Heart right ventricle (tissue), 16 donors: ENCODE results near the gene SCMH1. TPM values are rescaled to one million over a fixed set of nuclear protein-coding genes. Genes with fewer than 3 reads are reported as not detected.
"Not testable (repeated sequence)": the region's sequence is repeated elsewhere in the genome, so short reads cannot be mapped to it uniquely, and the experiment has no call there.

Experiments
- ATAC-seq, 8 donors: fragments of 200-7000 bp; cut with Tn5 transposase; one replicate each; pipeline ENCODE4 v1.9.1; 2020; ENCODE audit warnings: mild to moderate bottlenecking in 8 of 8, moderate library complexity in 8 of 8, moderate number of reproducible peaks in 1 of 8
- DNase-seq, 2 donors: peaks; one replicate each; pipeline ENCODE4 v3.0.0-alpha.2; 2020
- H3K27ac ChIP-seq, 10 donors: fragments of 200-600 bp; sonication (generic) in 2 of 10; one replicate each; pipeline versions ENCODE4 v1.5.0 to v1.8.0; 2020 to 2022; ENCODE audit warnings: mild to moderate bottlenecking in 3 of 10
- H3K27me3 ChIP-seq, 7 donors: fragments of 200-600 bp; one replicate each; pipeline ENCODE4 v1.8.0; 2021 to 2022; ENCODE audit warnings: mild to moderate bottlenecking in 2 of 7
- H3K36me3 ChIP-seq, 9 donors: fragments of 200-600 bp; sonication (generic) in 1 of 9; one replicate each; pipeline versions ENCODE4 v1.5.0 to v1.8.0; 2020 to 2022; ENCODE audit warnings: mild to moderate bottlenecking in 2 of 9
- H3K4me1 ChIP-seq, 9 donors: fragments of 200-600 bp; sonication (generic) in 1 of 9; one replicate each; pipeline versions ENCODE4 v1.5.0 to v1.8.0; 2020 to 2022; ENCODE audit warnings: mild to moderate bottlenecking in 4 of 9
- H3K4me3 ChIP-seq, 10 donors: fragments of 200-600 bp; sonication (generic) in 2 of 10; one replicate each; pipeline versions ENCODE4 v1.5.0 to v1.8.0; 2020 to 2022; ENCODE audit warnings: mild to moderate bottlenecking in 7 of 10, moderate library complexity in 2 of 10
- H3K9me3 ChIP-seq, 11 donors: fragments of 200-600 bp in 10 of 11; sonication (generic) in 2 of 11; one replicate each; pipeline versions ENCODE4 v1.5.0 to v1.8.0; 2013 to 2022; ENCODE audit warnings: mild to moderate bottlenecking in 2 of 11, control low read depth in 1 of 11, moderate library complexity in 1 of 11
- WGBS, 2 donors: extraction: QIAGEN DNeasy Blood & Tissue Kit; methylation state at CpG; one replicate each; pipeline ENCODE4 v1.1.7; 2013; ENCODE audit warnings: inconsistent platforms in 1 of 2; 5-methylcytosine and 5-hydroxymethylcytosine counted together
- intact Hi-C, 10 donors: fragments of 100-400 bp; cut with DNase I; formaldehyde crosslinking; loops; one replicate each; pipeline versions ENCODE4 v1.11.1 to v1.14.2; 2022
- polyA plus RNA-seq, 2 donors: library from polyadenylated mRNA; stranded (reverse); fragments of 200-250 nt; gene quantifications; one replicate each; pipeline ENCODE4 v1.2.3, GENCODE V29; 2013
- total RNA-seq, 10 donors: library from RNA; stranded (reverse); fragmentation: NEBNext Ultra II Directional in 3 of 10; extraction: Animal tissue kit (Norgen Biotek cat#: 25700) in 3 of 10; gene quantifications; one replicate each; pipeline versions ENCODE4 v1.2.1 to v1.2.4, GENCODE V29; 2021 to 2023
- TF ChIP-seq, protein P1 (sequence below), 9 donors: fragments of 200-600 bp; sonication (generic) in 2 of 9; IDR thresholded peaks; one replicate each; pipeline versions ENCODE4 v1.5.0 to v1.8.0; 2021 to 2022; ENCODE audit warnings: antibody characterized with exemption in 9 of 9, mild to moderate bottlenecking in 5 of 9, moderate library complexity in 1 of 9
- donor health status: Arrhythmogenic right ventricular cardiomyopathy.
- donor health status: ischemic (EF 13 %, LVEDD 7.1; RV severe dilation, severe dysfunction).
- donor health status: healthy with polysubstance abuse.
- donor health status: DM: no; HTN: yes; CAD: no.
- donor health status: DM: no; HTN: no; CAD: no.
- donor health status: ischemic (EF 25% LVEDD 6.9; RV normal size, moderate dysfunction).
- donor health status: ischemic (EF 25% LVEDD 5.7; RV mildly dilated, moderate dysfunction).
- donor health status: healthy.
- donor health status: DM: yes; HTN: yes; CAD: no.
- donor health status: Ischemic cardiomyopathy.
- donor health status: ischemic (EF 35%, LVEDD 5.7; RV mildly dilated, moderate dysfunction).
- donor health status: nonischemic (EF 11% LVEDD 7.7; RV severe dilation, severe dysfunction).
- donor health status: DM: yes; HTN: yes; CAD: no.
- donor health status: PGD.
- donor health status: ischemic (EF 29% LVEDD 5.4; RV normal size, mild dysfunction).
- donor health status: nonischemic (EF 23%, LVEDD 6.1; RV moderate dilation, normal function).

Gene SCMH1
- total and polyA plus RNA-seq, 12 donors = 29.6 to 53.5 (median 43.8) TPM

DNA sequence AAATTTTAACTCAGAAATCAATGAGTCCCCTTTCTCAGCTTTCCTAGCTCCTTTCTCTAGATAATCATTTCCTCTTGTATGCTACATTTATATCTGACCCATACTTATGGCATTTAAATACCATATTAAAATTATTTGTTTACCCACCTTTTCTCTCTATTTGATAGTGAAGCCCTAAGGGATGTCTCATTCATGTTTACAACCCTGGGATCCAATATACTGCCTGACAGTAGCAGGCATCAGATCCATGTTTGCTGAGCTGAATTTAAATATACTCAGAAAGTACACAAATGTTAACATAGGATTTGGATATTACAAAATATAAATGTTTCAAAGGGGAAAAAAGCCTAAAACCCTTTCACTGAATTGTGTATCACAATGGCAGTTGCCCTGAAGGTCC is 26.5 kb downstream of the SCMH1 start:
- Histone ChIP-seq H3K4me1 (peaks cover 0 to 6% (median 0%) of the 10 kb centered on the region in 9 donors), H3K36me3 (peaks cover 0 to 13% (median 0%) of the 10 kb centered on the region in 9 donors), H3K27ac (no peak overlapping the region), H3K9me3 (peaks cover 0 to 30% (median 8%) of the 10 kb centered on the region in 11 donors), H3K27me3 (no peaks in the 10 kb centered on the region), H3K4me3 (no peak overlapping the region)
- ATAC-seq (no peak), DNase-seq (no peak)
- TF ChIP-seq, protein P1, sequence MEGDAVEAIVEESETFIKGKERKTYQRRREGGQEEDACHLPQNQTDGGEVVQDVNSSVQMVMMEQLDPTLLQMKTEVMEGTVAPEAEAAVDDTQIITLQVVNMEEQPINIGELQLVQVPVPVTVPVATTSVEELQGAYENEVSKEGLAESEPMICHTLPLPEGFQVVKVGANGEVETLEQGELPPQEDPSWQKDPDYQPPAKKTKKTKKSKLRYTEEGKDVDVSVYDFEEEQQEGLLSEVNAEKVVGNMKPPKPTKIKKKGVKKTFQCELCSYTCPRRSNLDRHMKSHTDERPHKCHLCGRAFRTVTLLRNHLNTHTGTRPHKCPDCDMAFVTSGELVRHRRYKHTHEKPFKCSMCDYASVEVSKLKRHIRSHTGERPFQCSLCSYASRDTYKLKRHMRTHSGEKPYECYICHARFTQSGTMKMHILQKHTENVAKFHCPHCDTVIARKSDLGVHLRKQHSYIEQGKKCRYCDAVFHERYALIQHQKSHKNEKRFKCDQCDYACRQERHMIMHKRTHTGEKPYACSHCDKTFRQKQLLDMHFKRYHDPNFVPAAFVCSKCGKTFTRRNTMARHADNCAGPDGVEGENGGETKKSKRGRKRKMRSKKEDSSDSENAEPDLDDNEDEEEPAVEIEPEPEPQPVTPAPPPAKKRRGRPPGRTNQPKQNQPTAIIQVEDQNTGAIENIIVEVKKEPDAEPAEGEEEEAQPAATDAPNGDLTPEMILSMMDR (IDR thresholded peaks at IDR 0.05) = no peak
- intact Hi-C loops = no loop called here

DNA sequence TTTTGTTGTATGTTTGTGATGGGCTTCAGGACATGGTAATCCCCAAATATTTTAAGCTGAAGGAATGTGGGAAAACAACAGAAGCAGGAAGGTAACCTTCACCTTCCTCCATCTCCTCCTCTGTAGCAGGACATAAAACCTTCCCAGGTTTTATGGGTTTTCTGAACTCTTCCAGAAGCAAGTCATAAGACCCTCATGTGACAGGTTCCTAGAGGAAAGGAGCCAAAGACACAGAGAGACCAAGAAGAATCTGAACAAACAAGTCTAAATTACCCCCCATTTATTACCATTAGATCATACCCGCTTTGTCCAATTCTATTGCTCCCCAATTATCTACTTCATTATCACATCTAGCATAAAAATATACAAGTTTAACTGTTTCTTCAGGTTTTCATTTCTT is 28.8 kb downstream of the SCMH1 start:
- H3K4me3 ChIP-seq = no peak overlapping the region
- no peaks in the 10 kb centered on the region for H3K27me3 ChIP-seq
- 100% methylated on average over 1 of the region's 1 CpG for WGBS, 2 donors
- ATAC-seq (no peak), DNase-seq (no peak)
- intact Hi-C loops = no loop called here
- peaks cover 0 to 21% (median 6%) of the 10 kb centered on the region in 11 donors for H3K9me3 ChIP-seq
- TF ChIP-seq, protein P1 (IDR thresholded peaks at IDR 0.05) = no peak
- peaks cover 0 to 13% (median 0%) of the 10 kb centered on the region in 9 donors for H3K36me3 ChIP-seq
- peaks cover 0 to under 1% (median 0%) of the 10 kb centered on the region in 9 donors for H3K4me1 ChIP-seq
- H3K27ac ChIP-seq = no peak overlapping the region

DNA sequence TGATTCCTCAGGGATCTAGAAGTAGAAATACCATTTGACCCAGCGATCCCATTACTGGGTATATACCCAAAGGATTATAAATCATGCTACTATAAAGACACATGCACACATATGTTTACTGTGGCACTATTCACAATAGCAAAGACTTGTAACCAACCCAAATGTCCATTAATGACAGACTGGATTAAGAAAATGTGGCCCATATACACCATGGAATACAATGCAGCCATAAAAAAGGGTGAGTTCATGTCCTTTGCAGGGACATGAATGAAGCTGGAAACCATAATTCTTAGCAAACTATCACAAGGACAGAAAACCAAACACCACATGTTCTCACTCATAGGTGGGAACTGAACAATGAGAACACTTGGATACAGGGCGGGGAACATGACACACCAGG is 30.5 kb downstream of the SCMH1 start:
- peaks cover 0 to 12% (median 0%) of the 10 kb centered on the region in 11 donors for H3K9me3 ChIP-seq
- ATAC-seq, H3K27me3 ChIP-seq, H3K36me3 ChIP-seq, H3K27ac ChIP-seq, intact Hi-C loops, DNase-seq, H3K4me3 ChIP-seq, H3K4me1 ChIP-seq: not testable (repeated sequence)
- whole genome bisulfite sequencing, 2 donors = 100% methylated on average over 2 of the region's 2 CpGs

DNA sequence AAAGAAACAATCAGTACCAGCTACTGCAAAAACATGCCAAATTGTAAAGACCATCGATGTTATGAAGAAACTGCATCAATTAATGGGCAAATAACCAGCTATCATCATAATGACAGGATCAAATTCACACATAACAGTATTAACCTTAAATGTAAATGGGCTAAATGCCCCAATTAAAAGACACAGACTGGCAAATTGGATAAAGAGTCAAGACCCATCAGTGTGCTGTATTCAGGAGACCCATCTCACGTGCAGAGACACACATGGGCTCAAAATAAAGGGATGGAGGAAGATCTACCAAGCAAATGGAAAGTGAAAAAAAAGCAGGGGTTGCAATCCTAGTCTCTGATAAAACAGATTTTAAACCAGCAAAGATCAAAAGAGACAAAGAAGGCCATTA is 35.1 kb downstream of the SCMH1 start:
- intact Hi-C loops = not testable (repeated sequence)

DNA sequence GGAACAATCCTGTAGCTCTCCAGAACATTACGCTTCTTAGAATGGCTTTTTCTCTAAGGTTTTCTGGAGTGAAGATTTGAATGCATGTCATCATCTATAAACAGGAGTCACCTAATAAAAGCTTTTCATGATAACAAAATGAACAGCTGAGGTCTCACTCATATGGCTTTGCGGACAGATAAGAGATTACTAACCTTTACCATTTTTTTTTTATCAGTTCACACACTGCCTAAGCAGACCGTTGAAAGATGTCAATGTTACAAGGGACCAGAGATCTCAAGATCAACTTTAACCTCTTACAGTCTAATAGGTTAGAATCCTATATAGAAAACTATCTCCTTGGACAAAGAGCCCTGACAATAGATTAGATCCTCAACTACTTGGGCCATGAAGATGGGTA is 41.4 kb downstream of the SCMH1 start:
- ATAC-seq = no peak

More for the DNA sequence above, 35.1 kb downstream of the SCMH1 start:
- H3K36me3 ChIP-seq, H3K4me3 ChIP-seq, DNase-seq, H3K4me1 ChIP-seq, H3K27ac ChIP-seq, H3K27me3 ChIP-seq, ATAC-seq: not testable (repeated sequence)
- WGBS, 2 donors = 99 to 100% methylated on average over 2 of the region's 2 CpGs
- peaks cover 0 to 25% (median 6%) of the 10 kb centered on the region in 11 donors for H3K9me3 ChIP-seq

More for the DNA sequence above, 41.4 kb downstream of the SCMH1 start:
- intact Hi-C loops = no loop called here
- WGBS, 2 donors = 54 to 67% methylated on average over 3 of the region's 3 CpGs
- Histone ChIP-seq H3K27ac (no peak overlapping the region), H3K36me3 (no peaks in the 10 kb centered on the region), H3K27me3 (no peaks in the 10 kb centered on the region), H3K4me3 (no peak overlapping the region), H3K4me1 (peaks cover 0 to 26% (median 13%) of the 10 kb centered on the region in 9 donors), H3K9me3 (peaks cover 0 to 28% (median 6%) of the 10 kb centered on the region in 11 donors)
- TF ChIP-seq, protein P1 (IDR thresholded peaks at IDR 0.05) = no peak
- no peak for DNase-seq
